GM23338 (cell line): ENCODE measurements around the gene PRDM11. TPM values are rescaled to one million over a fixed set of nuclear protein-coding genes. Genes with fewer than 3 reads are reported as not detected.

Source experiments
- ATAC-seq: fragments of 200-7000 bp; cut with Tn5 transposase; 3 replicates; pipeline ENCODE4 v1.9.1; 2020
- DNase-seq: peaks from one replicate; pipeline ENCODE4 v3.0.0-alpha.2; 2015; ENCODE audit warnings: low spot score
- H2AFZ ChIP-seq: fragments of 200-600 bp; sonication (generic); 2 replicates; pipeline ENCODE4 v1.8.0; 2016; ENCODE audit warnings: antibody characterized with exemption, mild to moderate bottlenecking, moderate library complexity
- H3F3A ChIP-seq: fragments of 200-600 bp; sonication (generic); replicated peaks from 2 replicates; pipeline ENCODE4 v1.8.0; 2017; ENCODE audit warnings: antibody characterized with exemption, mixed run types, low read depth
- H3K27ac ChIP-seq: fragments of 200-600 bp; sonication (generic); 2 replicates; pipeline ENCODE4 v1.6.1; 2016; ENCODE audit warnings: low read depth
- H3K27me3 ChIP-seq: fragments of 200-600 bp; sonication (generic); 2 replicates; pipeline ENCODE4 v1.8.0; 2016; ENCODE audit warnings: mild to moderate bottlenecking, mixed run types, moderate library complexity; ENCODE audit not compliant: insufficient read depth
- H3K36me3 ChIP-seq: fragments of 200-600 bp; sonication (generic); 2 replicates; pipeline ENCODE4 v1.8.0; 2016; ENCODE audit warnings: mild to moderate bottlenecking; ENCODE audit not compliant: insufficient read depth
- H3K4me1 ChIP-seq: fragments of 200-600 bp; sonication (generic); 2 replicates; pipeline ENCODE4 v1.8.0; 2016; ENCODE audit warnings: mild to moderate bottlenecking, moderate library complexity; ENCODE audit not compliant: insufficient read depth
- H3K4me2 ChIP-seq: fragments of 200-600 bp; sonication (generic); 2 replicates; pipeline ENCODE4 v1.7.1; 2017; ENCODE audit warnings: mixed run types
- H3K4me3 ChIP-seq: fragments of 200-600 bp; sonication (generic); 2 replicates; pipeline ENCODE4 v1.6.1; 2016; ENCODE audit warnings: mixed run types
- H3K79me2 ChIP-seq: fragments of 200-600 bp; sonication (generic); replicated peaks from 2 replicates; pipeline ENCODE4 v1.8.0; 2017; ENCODE audit warnings: mild to moderate bottlenecking; ENCODE audit not compliant: insufficient read depth
- H3K9me2 ChIP-seq: fragments of 200-600 bp; sonication (generic); 2 replicates; pipeline ENCODE4 v1.8.0; 2017; ENCODE audit not compliant: insufficient read depth
- H4K20me1 ChIP-seq: fragments of 200-600 bp; sonication (generic); replicated peaks from 2 replicates; pipeline ENCODE4 v1.8.0; 2017; ENCODE audit warnings: mild to moderate bottlenecking; ENCODE audit not compliant: insufficient read depth
- H3K27ac Mint-ChIP-seq: 2 replicates; pipeline ENCODE4 v1.8.0; 2020; ENCODE audit warnings: inconsistent platforms, mild to moderate bottlenecking, moderate library complexity, mixed read lengths
- H3K27me3 Mint-ChIP-seq: 3 replicates; pipeline ENCODE4 v1.8.0; 2022; ENCODE audit warnings: low read depth, mild to moderate bottlenecking, moderate library complexity, mixed read lengths, inconsistent platforms; ENCODE audit not compliant: insufficient read depth, poor library complexity
- H3K36me3 Mint-ChIP-seq: 3 replicates; pipeline ENCODE4 v1.8.0; 2021; ENCODE audit warnings: low read depth, mild to moderate bottlenecking, inconsistent platforms, moderate library complexity, mixed read lengths
- H3K4me1 Mint-ChIP-seq: 3 replicates; pipeline ENCODE4 v1.8.0; 2020; ENCODE audit warnings: mild to moderate bottlenecking, inconsistent platforms, mixed read lengths
- H3K4me3 Mint-ChIP-seq: 3 replicates; pipeline ENCODE4 v1.8.0; 2021; ENCODE audit warnings: moderate library complexity, mild to moderate bottlenecking, inconsistent platforms, mixed read lengths
- H3K9me3 Mint-ChIP-seq: 3 replicates; pipeline ENCODE4 v1.8.0; 2020; ENCODE audit warnings: moderate library complexity, mild to moderate bottlenecking, inconsistent platforms, mixed read lengths
- CTCF ChIP-seq, 2 experiments: fragments of 200-600 bp in 1 of 2; sonication (generic) in 1 of 2; conservative IDR thresholded peaks; 2 replicates each; pipeline versions ENCODE4 v1.5.1 to v1.6.1; 2016 to 2017; ENCODE audit warnings: antibody characterized with exemption in 2 of 2, low read depth in 2 of 2, mild to moderate bottlenecking in 2 of 2, moderate library complexity in 1 of 2
- EZH2 ChIP-seq: fragments of 200-600 bp; sonication (generic); IDR thresholded peaks from one replicate; pipeline ENCODE4 v1.8.0; 2017; ENCODE audit warnings: antibody characterized with exemption, mild to moderate bottlenecking, low read depth; ENCODE audit not compliant: unreplicated experiment
- JUNB ChIP-seq: IDR thresholded peaks from one replicate; pipeline ENCODE4 v1.6.1; 2016; ENCODE audit warnings: antibody characterized with exemption; ENCODE audit not compliant: unreplicated experiment
- ZNF114 ChIP-seq: fragments of 250-450 bp; sonication (Bioruptor Pico); IDR thresholded peaks from 2 replicates; pipeline ENCODE4 v1.5.0; 2020; ENCODE audit warnings: mild to moderate bottlenecking, moderate library complexity
- ZNF462 ChIP-seq: fragments of 250-450 bp; sonication (Bioruptor Pico); IDR thresholded peaks from 2 replicates; pipeline ENCODE4 v1.5.0; 2020; ENCODE audit warnings: mild to moderate bottlenecking, moderate library complexity
- polyA plus RNA-seq: library from polyadenylated mRNA; unstranded; fragments of >200 nt; fragmentation: Nextera tagmentation; extraction: Ambion mirVana; gene quantifications from 2 replicates; pipeline ENCODE4 v1.2.1, GENCODE V29; 2016
- total RNA-seq: library from RNA; depleted of rRNA; stranded (reverse); fragments of >200 nt; shearing (Covaris generic); gene quantifications from 2 replicates; pipeline ENCODE4 v1.2.3, GENCODE V29; 2014

PRDM11 gene
- total and polyA plus RNA-seq, 2 experiments from 2014 or later: 0.97 to 10.4 TPM

DNA sequence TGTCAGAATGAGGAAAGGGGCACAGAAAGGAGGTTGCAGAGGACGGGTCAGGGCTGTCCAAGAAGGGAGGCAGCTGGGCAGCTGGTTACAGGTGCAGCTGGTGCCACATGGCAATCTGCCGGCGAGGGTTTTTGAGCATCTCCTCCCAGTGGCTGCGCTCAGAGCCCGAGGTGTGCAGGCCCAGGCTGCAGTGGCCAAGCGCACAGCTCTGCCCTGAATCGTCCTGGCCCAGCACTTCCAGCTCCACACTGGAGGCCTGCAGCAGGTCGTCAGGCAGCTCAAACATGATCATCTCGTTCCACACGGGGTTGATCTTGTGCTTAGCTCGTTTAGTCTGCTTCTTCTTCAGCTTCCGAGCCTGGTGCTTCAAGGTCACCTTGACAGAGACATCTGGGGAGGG is 97.5 kb downstream of the PRDM11 start:
- TF ChIP-seq EZH2: no peak
- no peak for TF ChIP-seq ZNF114 (CRISPR knock-in tag)
- no peak for TF ChIP-seq JUNB
- TF ChIP-seq CTCF (conservative IDR thresholded peaks at IDR 0.05; ENCODE audit: low read depth in 2 of 2): no peak
- TF ChIP-seq ZNF462 (CRISPR knock-in tag): no peak
- H3K27me3 Mint-ChIP-seq: peaks cover 6% of the 10 kb centered on the region
- H2AFZ ChIP-seq: no peak overlapping the region
- H3K4me3 Mint-ChIP-seq: no peak overlapping the region
- no peak overlapping the region for H3K27ac Mint-ChIP-seq
- no peaks in the 10 kb centered on the region for H3K27me3 ChIP-seq
- no peaks in the 10 kb centered on the region for H3K36me3 ChIP-seq
- DNase-seq (no peak), ATAC-seq (no peak)
- no peaks in the 10 kb centered on the region for H3K4me1 ChIP-seq
- peaks cover 4% of the 10 kb centered on the region; the same call in 2 of the 3 replicates for H3K9me3 Mint-ChIP-seq
- H3K36me3 Mint-ChIP-seq: no peaks in the 10 kb centered on the region
- no peaks in the 10 kb centered on the region for H3K9me2 ChIP-seq
- no peak overlapping the region for H3K4me2 ChIP-seq
- no peaks in the 10 kb centered on the region for H3K79me2 ChIP-seq
- no peak overlapping the region for H3K27ac ChIP-seq
- H4K20me1 ChIP-seq: peaks cover 2% of the 10 kb centered on the region; the same call in 1 of the 2 replicates
- no peak overlapping the region for H3K4me3 ChIP-seq
- H3K4me1 Mint-ChIP-seq: no peaks in the 10 kb centered on the region
- no peaks in the 10 kb centered on the region for H3F3A ChIP-seq
